Body of pancreas (tissue), 4 donors: ENCODE data around the gene TKTL2. TPM values are rescaled to one million over a fixed set of nuclear protein-coding genes. Genes with fewer than 3 reads are reported as not detected.
A peak's percentile ranks its signal among the peaks of the same experiment; 100 is the strongest.

Experiments
- ATAC-seq: fragments of 150-250 bp; one replicate; pipeline ENCODE4 v1.9.1; 2016
- DNase-seq, 4 donors: peaks; one replicate each; pipeline ENCODE4 v3.0.0-alpha.2; 2019
- H3K27ac ChIP-seq, 4 donors: fragments of 200-600 bp; sonication (generic); 1 replicate in 3 of 4; 2 replicates in 1 of 4; pipeline versions ENCODE4 v1.5.1 to v1.6.1; 2016 to 2019; ENCODE audit warnings: mild to moderate bottlenecking in 1 of 4, mixed read lengths in 1 of 4, moderate library complexity in 1 of 4
- H3K27me3 ChIP-seq, 2 donors: fragments of 200-600 bp; sonication (generic); one replicate each; pipeline ENCODE4 v1.6.0; 2016; ENCODE audit warnings: mild to moderate bottlenecking in 1 of 2
- H3K36me3 ChIP-seq, 2 donors: fragments of 200-600 bp; sonication (generic); replicated peaks in 1 of 2; 2 replicates each; pipeline ENCODE4 v1.5.1; 2016; ENCODE audit warnings: low read depth in 2 of 2; ENCODE audit not compliant: insufficient read depth in 1 of 2
- H3K4me1 ChIP-seq: fragments of 200-600 bp; sonication (generic); one replicate; pipeline ENCODE4 v1.6.0; 2016
- H3K4me3 ChIP-seq, 2 donors: fragments of 200-600 bp; sonication (generic); 1 replicate in 1 of 2; 2 replicates in 1 of 2; pipeline ENCODE4 v1.5.1; 2016 to 2019
- H3K9me3 ChIP-seq, 3 donors: fragments of 200-600 bp; sonication (generic); 1 replicate in 2 of 3; 2 replicates in 1 of 3; pipeline ENCODE4 v1.5.1; 2016
- POLR2A ChIP-seq, 3 donors: fragments of 450-650 bp; IDR thresholded peaks; one replicate each; pipeline ENCODE4 v1.6.1; 2016; ENCODE audit warnings: antibody characterized with exemption in 3 of 3, mild to moderate bottlenecking in 2 of 3
- WGBS, 2 donors: methylation state at CpG; one replicate each; pipeline ENCODE4 v1.1.5; 2017; 5-methylcytosine and 5-hydroxymethylcytosine counted together
- intact Hi-C: fragments of 100-400 bp; cut with DNase I; formaldehyde crosslinking; loops from one replicate; pipeline ENCODE4 v1.15.1; 2023
- total RNA-seq, 2 donors: library from RNA; depleted of rRNA; stranded (reverse); fragments of >200 nt; gene quantifications; one replicate each; pipeline ENCODE4 v1.1.0, GENCODE V29; 2016
- TF ChIP-seq, protein P1 (sequence below), 7 experiments: fragments of 450-650 bp in 4 of 7; fragments of 200-600 bp in 3 of 7; sonication (generic) in 3 of 7; IDR thresholded peaks; one replicate each; pipeline ENCODE4 v1.5.1; 2016 to 2019; ENCODE audit warnings: antibody characterized with exemption in 7 of 7

TKTL2 gene
- total RNA-seq, 2 donors from 2014 or later, result not detected

GRCh38 chr4:163486321-163486720 lies 12.8 kb upstream of the TKTL2 start:
- TF ChIP-seq POLR2A (IDR thresholded peaks at IDR 0.05), result no peak
- TF ChIP-seq, protein P1, sequence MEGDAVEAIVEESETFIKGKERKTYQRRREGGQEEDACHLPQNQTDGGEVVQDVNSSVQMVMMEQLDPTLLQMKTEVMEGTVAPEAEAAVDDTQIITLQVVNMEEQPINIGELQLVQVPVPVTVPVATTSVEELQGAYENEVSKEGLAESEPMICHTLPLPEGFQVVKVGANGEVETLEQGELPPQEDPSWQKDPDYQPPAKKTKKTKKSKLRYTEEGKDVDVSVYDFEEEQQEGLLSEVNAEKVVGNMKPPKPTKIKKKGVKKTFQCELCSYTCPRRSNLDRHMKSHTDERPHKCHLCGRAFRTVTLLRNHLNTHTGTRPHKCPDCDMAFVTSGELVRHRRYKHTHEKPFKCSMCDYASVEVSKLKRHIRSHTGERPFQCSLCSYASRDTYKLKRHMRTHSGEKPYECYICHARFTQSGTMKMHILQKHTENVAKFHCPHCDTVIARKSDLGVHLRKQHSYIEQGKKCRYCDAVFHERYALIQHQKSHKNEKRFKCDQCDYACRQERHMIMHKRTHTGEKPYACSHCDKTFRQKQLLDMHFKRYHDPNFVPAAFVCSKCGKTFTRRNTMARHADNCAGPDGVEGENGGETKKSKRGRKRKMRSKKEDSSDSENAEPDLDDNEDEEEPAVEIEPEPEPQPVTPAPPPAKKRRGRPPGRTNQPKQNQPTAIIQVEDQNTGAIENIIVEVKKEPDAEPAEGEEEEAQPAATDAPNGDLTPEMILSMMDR (IDR thresholded peaks at IDR 0.05), result no peak
- ATAC-seq (no peak), DNase-seq (no peak)
- Histone ChIP-seq H3K9me3 (no peaks in the 10 kb centered on the region), H3K36me3 (no peaks in the 10 kb centered on the region), H3K27ac (no peak overlapping the region), H3K27me3 (no peaks in the 10 kb centered on the region), H3K4me1 (no peaks in the 10 kb centered on the region), H3K4me3 (no peak overlapping the region)
- intact Hi-C loops, result no loop called here
- WGBS, 2 donors, result 27 to 71% methylated on average over 1 of the region's 1 CpG

GRCh38 chr4:163485589-163485988 lies 12.0 kb upstream of the TKTL2 start:
- intact Hi-C loops, result no loop called here
- Histone ChIP-seq H3K9me3 (no peaks in the 10 kb centered on the region), H3K27ac (no peak overlapping the region), H3K4me1 (no peaks in the 10 kb centered on the region), H3K36me3 (no peaks in the 10 kb centered on the region), H3K4me3 (no peak overlapping the region), H3K27me3 (no peaks in the 10 kb centered on the region)
- DNase-seq (no peak), ATAC-seq (no peak)
- 32 to 47% methylated on average over 2 of the region's 2 CpGs for WGBS, 2 donors
- no peak for TF ChIP-seq POLR2A (IDR thresholded peaks at IDR 0.05)
- TF ChIP-seq, protein P1 (IDR thresholded peaks at IDR 0.05), result no peak

DNA sequence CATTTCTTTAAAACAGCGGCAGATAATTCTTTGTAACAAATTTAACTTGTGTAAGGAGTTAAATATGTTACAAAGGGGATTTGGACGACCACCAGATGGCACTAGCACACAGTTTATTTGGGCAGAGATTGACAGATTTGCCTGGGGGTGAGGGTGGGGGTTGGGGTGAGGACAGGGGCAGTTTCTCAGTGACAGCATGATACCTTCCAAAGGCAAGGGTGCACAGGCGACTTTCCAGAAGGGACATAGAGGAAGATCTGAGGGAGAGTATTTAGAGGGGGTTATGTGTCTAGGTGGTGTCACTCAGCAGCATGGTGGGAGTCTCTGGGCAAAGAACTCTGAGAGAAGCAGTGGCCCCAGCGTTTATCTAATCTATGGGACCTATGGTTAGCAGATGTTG lies 11.4 kb upstream of the TKTL2 start:
- ATAC-seq (no peak), DNase-seq (peak; percentile 25 to 49 (median 42))
- Histone ChIP-seq H3K27ac (no peak overlapping the region), H3K27me3 (no peaks in the 10 kb centered on the region), H3K4me1 (no peaks in the 10 kb centered on the region), H3K9me3 (no peaks in the 10 kb centered on the region), H3K4me3 (no peak overlapping the region), H3K36me3 (no peaks in the 10 kb centered on the region)
- TF ChIP-seq, protein P1 (IDR thresholded peaks at IDR 0.05), result peak in 6 of 7 experiments; percentile 21 to 61 (median 46)
- TF ChIP-seq POLR2A (IDR thresholded peaks at IDR 0.05), result no peak
- WGBS, 2 donors, result 9 to 24% methylated on average over 4 of the region's 4 CpGs
- intact Hi-C loops, result no loop called here

DNA sequence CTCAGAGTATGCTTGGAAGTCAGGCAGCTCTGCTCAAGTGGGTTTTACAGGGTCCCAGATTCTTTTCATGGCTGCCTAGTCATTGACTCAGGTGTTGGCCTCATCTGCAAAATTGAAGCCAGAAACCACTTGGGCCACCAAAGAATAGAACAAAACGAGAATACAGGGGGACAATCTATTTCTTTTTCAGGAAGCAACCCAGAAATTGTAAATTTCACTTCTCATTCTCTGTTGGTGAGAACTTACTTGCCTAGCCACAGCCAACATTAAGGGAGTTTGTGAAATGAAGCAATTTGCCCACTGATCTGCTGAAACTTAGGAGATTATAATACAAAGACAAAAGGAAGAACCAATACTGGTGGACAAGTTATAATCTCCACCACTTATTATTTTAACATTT lies 8.6 kb upstream of the TKTL2 start:
- no peaks in the 10 kb centered on the region for H3K36me3 ChIP-seq
- TF ChIP-seq, protein P1 (IDR thresholded peaks at IDR 0.05), result no peak
- TF ChIP-seq POLR2A (IDR thresholded peaks at IDR 0.05), result no peak
- no peak overlapping the region for H3K4me3 ChIP-seq
- H3K9me3 ChIP-seq, result no peaks in the 10 kb centered on the region
- H3K4me1 ChIP-seq, result no peaks in the 10 kb centered on the region
- H3K27me3 ChIP-seq, result no peaks in the 10 kb centered on the region
- DNase-seq (no peak), ATAC-seq (no peak)
- H3K27ac ChIP-seq, result no peak overlapping the region
- intact Hi-C loops, result no loop called here
- 17 to 36% methylated on average over 1 of the region's 1 CpG for WGBS, 2 donors

GRCh38 chr4:163476761-163477438 lies 3.3 kb upstream of the TKTL2 start:
- WGBS, 2 donors, result 44 to 47% methylated on average over 5 of the region's 5 CpGs
- intact Hi-C loops, result no loop called here
- H3K36me3 ChIP-seq, result no peaks in the 10 kb centered on the region

More at GRCh38 chr4:163476761-163477438, 3.3 kb upstream of the TKTL2 start:
- H3K4me3 ChIP-seq, result no peak overlapping the region
- peak overlapping the region in 1 of 4 donors; percentile 18 for H3K27ac ChIP-seq
- no peaks in the 10 kb centered on the region for H3K27me3 ChIP-seq
- ATAC-seq (peak; percentile 27), DNase-seq (no peak)
- TF ChIP-seq POLR2A (IDR thresholded peaks at IDR 0.05), result no peak
- TF ChIP-seq, protein P1 (IDR thresholded peaks at IDR 0.05), result no peak
- H3K4me1 ChIP-seq, result peaks cover 4% of the 10 kb centered on the region
- no peaks in the 10 kb centered on the region for H3K9me3 ChIP-seq
